ENCODE results near the gene ARSG.

GRCh38 chr17:68384471-68384870 is 93.2 kb downstream of the ARSG start:
- no peak for TF ChIP-seq POLR2AphosphoS5 (IDR thresholded peaks at IDR 0.05; ENCODE audit: low read depth, low read length)
- TF ChIP-seq, protein P1, sequence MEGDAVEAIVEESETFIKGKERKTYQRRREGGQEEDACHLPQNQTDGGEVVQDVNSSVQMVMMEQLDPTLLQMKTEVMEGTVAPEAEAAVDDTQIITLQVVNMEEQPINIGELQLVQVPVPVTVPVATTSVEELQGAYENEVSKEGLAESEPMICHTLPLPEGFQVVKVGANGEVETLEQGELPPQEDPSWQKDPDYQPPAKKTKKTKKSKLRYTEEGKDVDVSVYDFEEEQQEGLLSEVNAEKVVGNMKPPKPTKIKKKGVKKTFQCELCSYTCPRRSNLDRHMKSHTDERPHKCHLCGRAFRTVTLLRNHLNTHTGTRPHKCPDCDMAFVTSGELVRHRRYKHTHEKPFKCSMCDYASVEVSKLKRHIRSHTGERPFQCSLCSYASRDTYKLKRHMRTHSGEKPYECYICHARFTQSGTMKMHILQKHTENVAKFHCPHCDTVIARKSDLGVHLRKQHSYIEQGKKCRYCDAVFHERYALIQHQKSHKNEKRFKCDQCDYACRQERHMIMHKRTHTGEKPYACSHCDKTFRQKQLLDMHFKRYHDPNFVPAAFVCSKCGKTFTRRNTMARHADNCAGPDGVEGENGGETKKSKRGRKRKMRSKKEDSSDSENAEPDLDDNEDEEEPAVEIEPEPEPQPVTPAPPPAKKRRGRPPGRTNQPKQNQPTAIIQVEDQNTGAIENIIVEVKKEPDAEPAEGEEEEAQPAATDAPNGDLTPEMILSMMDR (IDR thresholded peaks at IDR 0.05) = no peak
- TF ChIP-seq, protein P2, sequence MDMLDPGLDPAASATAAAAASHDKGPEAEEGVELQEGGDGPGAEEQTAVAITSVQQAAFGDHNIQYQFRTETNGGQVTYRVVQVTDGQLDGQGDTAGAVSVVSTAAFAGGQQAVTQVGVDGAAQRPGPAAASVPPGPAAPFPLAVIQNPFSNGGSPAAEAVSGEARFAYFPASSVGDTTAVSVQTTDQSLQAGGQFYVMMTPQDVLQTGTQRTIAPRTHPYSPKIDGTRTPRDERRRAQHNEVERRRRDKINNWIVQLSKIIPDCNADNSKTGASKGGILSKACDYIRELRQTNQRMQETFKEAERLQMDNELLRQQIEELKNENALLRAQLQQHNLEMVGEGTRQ (IDR thresholded peaks at IDR 0.05; ENCODE audit: borderline replicate concordance, low read depth, low read length) = no peak
- no peak for TF ChIP-seq FOSL2 (IDR thresholded peaks at IDR 0.05; ENCODE audit: borderline replicate concordance, low read depth)
- TF ChIP-seq RFX5 (IDR thresholded peaks at IDR 0.05; ENCODE audit: low read length) = no peak
- TF ChIP-seq SMC3 (IDR thresholded peaks at IDR 0.05; ENCODE audit: low read depth, low read length) = no peak
- TF ChIP-seq JUND (IDR thresholded peaks at IDR 0.05) = no peak

Data from SK-N-SH (cell line).